NCI-H748 (cell line): ENCODE results near the gene SEZ6L.

Experiments used
- DNase-seq: peaks from one replicate; lab custom pipeline; 2025; ENCODE audit not compliant: unreplicated experiment; lab: John Stamatoyannopoulos, UW

SEZ6L gene

DNA sequence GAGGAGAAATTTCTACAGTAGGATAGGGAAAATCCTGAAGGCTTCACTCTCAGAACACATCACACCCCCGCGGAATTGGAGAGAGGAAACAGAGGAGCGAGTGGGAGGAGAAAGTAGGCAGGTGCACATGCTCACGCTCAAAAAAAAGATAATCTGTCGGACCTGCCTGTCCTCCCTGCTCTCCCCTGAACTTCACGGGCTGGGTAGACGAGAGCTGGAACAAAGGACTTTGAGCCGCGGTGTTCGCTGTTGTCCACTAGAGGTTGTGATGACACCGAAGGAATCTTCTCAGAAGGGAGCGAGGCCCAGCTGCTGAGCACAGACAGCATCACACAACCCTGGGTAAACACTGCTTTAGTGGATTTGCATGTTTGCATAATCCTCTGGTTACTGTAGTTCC lies 5.0 kb downstream of the SEZ6L start:
- DNase-seq, result peak; percentile 60

- no peak for DNase-seq
Observed at GRCh38 chr22:26182723-26183122, 13.5 kb downstream of the SEZ6L start.

GRCh38 chr22:26185190-26185589 lies 15.9 kb downstream of the SEZ6L start:
- DNase-seq, result no peak

- no peak for DNase-seq
Observed at GRCh38 chr22:26188341-26188740, 19.1 kb downstream of the SEZ6L start.

- no peak for DNase-seq
Observed at GRCh38 chr22:26194313-26194712, 25.1 kb downstream of the SEZ6L start.

- DNase-seq, result no peak
Observed at GRCh38 chr22:26194877-26195276, 25.6 kb downstream of the SEZ6L start.

GRCh38 chr22:26196657-26197056 lies 27.4 kb downstream of the SEZ6L start:
- no peak for DNase-seq

- DNase-seq, result no peak
Observed at GRCh38 chr22:26197425-26197824, 28.2 kb downstream of the SEZ6L start.

- no peak for DNase-seq
Observed at GRCh38 chr22:26199665-26200064, 30.4 kb downstream of the SEZ6L start.

- no peak for DNase-seq
Observed at GRCh38 chr22:26202280-26202924, 33.1 kb downstream of the SEZ6L start.

GRCh38 chr22:26205494-26205893 lies 36.2 kb downstream of the SEZ6L start:
- DNase-seq, result no peak

DNA sequence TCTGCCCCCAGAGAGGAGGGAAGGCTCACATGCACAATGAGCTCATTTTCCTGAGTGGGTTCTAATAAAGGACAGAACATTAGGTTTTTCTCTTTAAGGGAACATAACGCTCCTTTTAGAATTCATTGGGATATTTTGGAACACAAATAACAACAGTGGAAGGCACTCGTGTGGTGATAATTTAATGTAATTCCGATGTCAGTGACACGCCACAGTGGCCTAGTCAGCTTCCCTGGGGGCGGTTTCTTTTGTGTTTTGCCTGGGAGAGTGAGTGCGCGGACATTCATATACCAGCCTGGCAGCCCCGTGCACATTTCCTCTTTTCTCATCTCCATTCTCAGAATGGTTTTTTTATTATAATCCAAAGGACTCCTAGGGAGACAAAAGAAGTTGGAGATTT lies 41.1 kb downstream of the SEZ6L start:
- DNase-seq, result no peak

DNA sequence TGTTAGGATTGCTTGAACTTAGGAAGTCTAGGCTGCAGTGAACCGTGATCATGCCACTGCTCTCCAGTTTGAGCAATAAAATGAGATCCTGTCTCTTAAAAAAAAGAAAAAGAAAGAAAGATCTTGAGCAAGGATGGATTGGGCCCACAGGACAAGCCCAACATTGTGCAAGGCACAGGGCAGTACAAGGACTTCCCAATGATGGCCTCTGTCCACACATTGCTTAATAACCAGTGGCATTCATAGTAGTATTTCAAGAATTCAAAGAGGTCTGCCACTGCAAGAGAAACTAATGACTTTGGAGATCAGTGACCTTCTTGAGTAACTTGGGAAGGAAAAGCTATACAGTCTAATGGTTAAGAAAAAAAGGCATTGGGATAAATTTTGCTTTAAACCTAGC lies 44.6 kb downstream of the SEZ6L start:
- no peak for DNase-seq

GRCh38 chr22:26214466-26214865 lies 45.2 kb downstream of the SEZ6L start:
- no peak for DNase-seq

- DNase-seq, result no peak
Observed at GRCh38 chr22:26215736-26216135, 46.5 kb downstream of the SEZ6L start.

DNA sequence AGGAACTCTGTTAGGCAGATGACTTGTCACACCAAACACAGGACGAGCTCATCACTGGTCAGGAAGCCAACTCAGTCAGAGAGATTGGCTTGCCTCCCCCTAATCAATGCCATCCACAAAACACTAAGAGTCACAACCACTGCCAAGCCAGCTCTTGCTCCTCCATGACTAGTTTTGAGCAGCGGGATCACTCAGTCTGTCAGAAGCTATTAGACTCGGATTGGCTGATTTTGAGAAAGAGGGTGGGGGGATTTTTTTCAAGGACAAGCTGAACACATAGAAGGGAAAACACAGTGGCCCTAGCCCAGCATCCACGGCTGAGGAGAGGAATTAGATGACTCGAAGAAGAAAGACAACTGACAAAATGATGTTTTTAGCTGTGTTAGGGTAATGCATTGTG lies 55.9 kb downstream of the SEZ6L start:
- DNase-seq, result no peak

DNA sequence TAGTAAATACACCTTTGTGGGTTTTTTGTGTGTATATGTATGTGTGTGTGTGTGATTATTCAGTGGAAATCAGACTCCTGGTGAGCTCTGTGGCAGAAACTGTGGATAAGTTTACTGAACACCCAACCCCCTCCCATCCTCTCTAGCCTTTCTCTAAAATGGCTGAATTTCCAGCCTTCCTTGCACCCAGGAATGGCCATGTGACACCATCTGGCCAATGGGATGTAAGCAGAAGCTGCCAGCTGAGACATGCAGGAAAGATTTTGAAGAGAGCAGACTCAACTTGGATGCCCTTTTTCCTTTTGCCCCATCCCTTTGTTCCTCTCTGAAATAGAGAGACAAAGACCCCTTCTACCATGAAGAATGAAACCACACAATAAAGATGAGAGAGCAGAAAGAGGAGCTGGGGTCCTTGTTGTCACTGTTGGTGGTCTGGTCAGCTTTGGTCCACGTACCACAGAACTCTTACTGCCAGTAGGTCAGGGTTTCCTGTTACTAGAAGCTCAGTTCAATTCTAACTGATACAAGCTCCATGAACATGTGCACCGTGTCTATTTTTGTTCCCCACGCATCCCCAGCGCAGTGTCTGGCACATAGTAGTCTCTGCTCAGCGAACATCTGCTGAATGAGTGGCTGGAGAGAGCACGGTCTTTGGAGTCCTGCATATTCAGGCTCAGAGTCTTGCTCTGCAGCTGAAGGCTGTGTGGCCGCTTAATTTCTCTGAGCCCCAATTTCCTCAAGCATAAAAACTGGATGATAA lies 57.5 kb downstream of the SEZ6L start:
- DNase-seq, result no peak

GRCh38 chr22:26229910-26230309 lies 60.6 kb downstream of the SEZ6L start:
- no peak for DNase-seq

GRCh38 chr22:26234296-26234695 lies 65.0 kb downstream of the SEZ6L start:
- DNase-seq, result no peak

DNA sequence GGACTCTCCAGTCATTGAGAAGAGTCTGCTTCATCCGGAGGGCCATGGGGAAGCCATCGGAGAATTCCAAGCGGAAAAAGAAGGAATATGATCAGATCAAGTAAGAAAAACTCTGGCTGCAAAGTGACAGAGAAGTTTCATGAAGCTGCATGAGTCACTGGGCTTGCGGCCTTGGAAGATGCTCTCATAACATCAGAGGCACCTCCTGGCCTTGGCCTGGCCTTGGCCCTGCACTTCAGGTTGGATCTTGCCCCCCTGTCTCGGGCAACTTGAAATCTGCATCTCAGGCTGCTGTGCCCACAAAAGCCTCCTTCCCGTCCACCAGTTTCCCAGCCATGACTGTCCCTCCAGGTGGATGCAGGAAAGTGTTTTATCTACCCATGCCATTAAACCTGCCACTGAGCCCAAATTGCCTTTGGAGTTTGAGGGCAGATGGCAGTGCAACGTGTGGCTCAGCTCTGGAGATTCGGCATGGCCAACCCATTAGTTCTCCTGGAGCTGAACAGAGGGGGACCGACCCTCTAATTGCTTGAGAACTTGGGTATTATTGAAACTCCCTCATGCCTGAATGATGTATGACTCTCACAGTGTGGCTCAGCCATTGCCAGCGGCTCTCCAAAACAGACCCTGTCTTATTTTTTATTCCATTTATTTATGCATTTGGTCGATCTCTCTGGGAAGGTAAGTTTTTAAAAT lies 66.7 kb downstream of the SEZ6L start:
- no peak for DNase-seq

DNA sequence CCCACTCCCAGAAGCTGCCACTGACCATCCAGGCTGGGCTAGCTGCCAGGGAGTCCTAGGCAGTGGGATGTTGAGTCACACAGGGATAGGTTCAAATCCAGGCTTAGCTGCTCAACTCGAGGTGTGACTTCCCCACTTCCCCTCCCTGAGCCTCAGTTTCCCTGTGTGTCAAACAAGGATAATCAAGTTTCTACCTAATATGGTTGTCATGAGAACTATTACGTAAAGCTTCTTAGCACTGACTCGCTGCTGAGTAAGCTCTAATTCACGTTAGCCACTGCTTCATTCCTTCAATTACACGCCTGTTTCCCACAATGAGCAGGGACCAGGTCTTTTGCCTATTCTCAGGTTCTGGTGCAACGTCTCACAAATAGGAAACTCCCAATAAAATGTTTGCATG lies 67.7 kb downstream of the SEZ6L start:
- no peak for DNase-seq

- no peak for DNase-seq
Observed at GRCh38 chr22:26238596-26238995, 69.3 kb downstream of the SEZ6L start.
